GM18858 (cell line): ENCODE measurements around the gene SRPX2.

ENCODE experiments used
- ATAC-seq: cut with Tn5 transposase; IDR thresholded peaks from one replicate; pipeline ENCODE4 v1.9.1; 2021; ENCODE audit not compliant: unreplicated experiment

The SRPX2 gene, protein sequence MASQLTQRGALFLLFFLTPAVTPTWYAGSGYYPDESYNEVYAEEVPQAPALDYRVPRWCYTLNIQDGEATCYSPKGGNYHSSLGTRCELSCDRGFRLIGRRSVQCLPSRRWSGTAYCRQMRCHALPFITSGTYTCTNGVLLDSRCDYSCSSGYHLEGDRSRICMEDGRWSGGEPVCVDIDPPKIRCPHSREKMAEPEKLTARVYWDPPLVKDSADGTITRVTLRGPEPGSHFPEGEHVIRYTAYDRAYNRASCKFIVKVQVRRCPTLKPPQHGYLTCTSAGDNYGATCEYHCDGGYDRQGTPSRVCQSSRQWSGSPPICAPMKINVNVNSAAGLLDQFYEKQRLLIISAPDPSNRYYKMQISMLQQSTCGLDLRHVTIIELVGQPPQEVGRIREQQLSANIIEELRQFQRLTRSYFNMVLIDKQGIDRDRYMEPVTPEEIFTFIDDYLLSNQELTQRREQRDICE

DNA sequence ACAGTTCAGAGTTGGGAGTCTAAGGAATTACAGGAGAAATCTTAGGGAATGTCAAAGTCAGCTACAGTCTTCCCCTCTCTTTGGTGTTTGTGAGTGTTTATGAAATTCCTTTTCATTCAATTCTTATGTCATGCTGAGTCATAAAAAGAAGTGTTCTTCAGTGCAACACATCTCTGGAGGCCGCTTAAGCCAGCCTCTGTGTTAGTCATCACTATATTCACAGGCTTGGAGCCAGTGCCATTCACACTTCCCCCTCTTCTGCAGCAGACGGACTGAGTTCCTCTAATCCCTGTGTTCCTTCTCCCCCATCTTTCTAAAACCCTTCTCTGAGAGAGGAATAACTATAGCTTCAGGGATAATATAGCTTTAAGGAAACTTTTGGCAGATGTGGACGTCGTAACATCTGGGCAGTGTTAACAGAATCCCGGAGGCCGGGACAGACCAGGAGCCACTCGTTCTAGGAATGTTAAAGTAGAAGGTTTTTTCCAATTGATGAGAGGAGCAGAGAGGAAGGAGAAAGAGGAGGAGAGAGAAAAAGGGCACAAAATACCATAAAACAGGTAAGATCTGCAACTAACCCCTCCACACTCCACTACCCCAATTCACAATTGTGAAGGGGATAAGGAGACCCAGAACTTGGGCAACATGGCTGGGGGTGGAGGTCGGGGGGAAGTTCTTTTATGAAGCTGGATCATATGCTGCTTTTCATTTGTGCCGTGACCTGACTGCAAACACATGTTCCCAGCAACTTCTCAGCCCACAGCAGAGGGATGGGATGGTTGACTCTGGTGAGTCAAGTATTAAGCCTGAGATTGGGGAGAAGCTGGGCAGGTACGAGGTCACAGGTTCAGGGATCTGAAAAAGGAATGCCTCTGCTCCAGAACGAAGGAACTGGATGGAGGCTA, at the start of gene SRPX2:
Gene SRPX2 (plus strand): TSS at position 244 of the 905 bp plus-strand sequence. CDS start 2,124 bp downstream, outside the sequence.
- ATAC-seq: peak; percentile 74

DNA sequence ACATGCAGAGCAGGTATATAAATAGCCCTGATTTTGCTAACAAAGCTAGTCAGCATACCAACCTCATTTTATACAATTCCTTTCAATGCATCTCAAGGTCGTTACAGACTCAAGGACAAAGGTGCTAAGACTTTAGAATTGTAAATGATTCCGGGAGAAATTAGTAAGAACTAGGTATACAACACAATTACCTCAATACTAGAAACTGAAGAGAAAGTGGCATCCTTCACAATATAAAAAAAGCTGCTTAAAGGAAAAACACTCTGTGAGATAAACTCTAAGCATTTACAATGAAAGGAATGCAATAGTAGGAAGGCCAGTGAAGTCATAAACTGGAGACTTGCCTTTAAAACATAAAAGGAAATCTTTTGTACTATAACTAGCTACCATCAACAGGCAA, 47.4 kb upstream of the SRPX2 start:
- ATAC-seq: no peak

DNA sequence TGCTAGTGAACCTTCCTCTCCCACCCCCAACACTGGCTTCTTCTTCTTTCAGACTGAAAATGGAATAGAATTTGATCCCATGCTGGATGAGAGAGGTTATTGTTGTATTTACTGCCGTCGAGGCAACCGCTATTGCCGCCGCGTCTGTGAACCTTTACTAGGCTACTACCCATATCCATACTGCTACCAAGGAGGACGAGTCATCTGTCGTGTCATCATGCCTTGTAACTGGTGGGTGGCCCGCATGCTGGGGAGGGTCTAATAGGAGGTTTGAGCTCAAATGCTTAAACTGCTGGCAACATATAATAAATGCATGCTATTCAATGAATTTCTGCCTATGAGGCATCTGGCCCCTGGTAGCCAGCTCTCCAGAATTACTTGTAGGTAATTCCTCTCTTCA, 44.5 kb upstream of the SRPX2 start:
- no peak for ATAC-seq

DNA sequence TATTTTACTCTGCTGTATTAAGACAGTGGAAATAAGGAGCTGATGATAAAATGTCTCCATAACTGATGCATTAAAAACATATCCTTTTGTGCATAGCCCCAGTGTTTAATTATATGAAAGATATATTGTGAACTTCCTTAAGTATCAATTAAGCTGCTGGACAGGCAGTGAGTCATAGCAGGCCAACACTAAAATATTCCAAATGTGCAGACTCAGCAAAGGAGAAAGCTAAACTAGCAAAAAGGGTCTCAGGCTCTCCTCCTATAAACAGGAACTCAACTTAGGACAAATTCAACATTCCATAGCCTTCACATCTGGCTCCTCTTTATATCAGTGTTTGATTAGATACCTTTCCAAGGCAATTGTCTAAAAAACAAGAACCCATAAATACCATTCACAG, 43.7 kb upstream of the SRPX2 start:
- no peak for ATAC-seq

DNA sequence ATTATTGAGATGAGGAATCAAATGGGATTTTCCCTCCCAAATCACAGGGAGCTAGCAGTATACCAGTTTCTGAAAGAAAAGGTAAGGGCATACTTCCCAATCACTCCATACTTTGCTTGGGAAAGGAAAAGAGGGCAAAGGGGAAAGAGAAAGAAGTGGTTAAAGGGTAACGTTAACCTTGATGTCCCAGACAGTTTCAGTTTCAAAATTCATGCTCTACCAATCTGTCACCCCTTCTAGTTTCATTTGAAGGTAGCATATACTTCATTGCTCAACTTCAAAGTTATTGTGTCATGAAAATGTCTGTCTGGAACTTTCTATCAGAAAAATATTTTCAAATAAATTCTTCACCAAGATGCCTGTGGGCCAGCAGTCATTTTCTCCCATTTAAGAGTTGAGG, 43.2 kb upstream of the SRPX2 start:
- ATAC-seq: peak; percentile 89

DNA sequence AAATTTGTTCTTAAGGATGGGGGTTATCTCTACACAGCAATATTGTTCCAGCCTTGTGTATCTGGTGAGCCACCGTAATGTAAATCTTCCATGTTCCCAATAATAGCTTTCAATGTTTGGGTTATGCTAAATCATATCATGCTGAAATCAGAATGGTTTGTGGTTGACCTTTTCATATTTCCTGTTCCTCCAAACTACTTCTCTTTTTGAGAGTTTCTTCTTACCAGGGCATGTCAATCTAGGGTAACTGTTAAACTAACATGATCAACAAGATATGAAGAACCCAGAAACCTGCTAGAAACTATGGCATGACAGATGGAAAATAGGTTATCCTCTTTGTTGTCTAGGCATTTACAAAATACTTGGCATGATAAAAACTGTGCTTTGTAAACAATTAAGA, 37.2 kb upstream of the SRPX2 start:
- peak; percentile 38 for ATAC-seq

DNA sequence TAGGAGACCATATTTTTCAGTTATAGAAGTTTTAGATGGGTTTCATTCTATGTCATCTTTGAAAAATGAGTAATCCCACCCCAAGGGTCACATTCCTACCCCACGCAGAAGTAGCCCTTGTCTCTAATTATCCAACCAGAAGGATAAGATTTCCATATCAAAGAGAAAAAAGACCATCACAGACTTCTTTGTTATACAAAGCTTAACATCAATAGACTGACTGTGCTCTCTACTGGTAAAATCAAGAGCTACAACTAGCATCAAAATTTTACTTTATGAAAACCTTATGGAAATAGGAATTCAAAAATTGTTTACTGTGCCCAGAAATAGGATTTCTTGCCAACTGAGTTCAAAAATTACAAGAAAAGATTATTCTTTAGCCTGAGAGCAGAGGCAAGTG, 34.4 kb upstream of the SRPX2 start:
- no peak for ATAC-seq

DNA sequence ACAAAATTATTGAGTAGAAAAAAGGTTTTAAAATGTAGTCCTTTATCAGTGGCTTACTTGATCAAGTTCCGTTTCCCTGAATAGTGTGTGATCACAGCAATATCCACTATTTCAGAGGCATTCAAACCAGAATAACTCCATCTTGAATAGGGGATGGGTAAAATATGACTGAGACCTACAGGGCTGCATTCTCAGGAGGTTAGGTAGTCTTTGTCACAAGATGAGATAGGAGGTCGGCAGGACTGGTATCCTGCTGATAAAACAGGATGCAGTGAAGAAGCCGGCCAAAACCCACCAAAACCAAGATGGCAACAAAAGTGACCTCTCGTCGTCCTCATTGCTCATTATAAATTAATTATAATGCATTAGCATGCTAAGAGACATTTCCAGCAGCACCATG, 32.0 kb upstream of the SRPX2 start:
- no peak for ATAC-seq

DNA sequence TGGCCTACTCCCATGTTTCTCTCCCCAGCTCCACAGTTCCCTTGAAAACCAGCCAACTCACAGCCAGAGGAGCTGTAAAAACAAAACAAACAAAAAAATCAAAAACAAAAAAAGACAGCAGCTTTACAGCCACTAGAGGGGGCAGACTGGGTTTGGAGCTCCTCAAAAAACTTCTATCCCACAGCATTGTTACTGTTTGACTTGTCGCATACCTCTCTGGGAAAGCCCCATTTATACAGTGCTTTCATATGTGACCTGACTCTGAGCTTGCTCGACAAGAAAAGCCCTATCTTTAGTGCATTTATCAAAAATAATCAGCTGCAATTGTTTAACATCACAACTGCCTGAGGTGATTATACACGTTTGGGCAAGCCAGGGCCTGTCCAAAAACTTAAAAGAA, 29.0 kb upstream of the SRPX2 start:
- peak; percentile 100 for ATAC-seq

DNA sequence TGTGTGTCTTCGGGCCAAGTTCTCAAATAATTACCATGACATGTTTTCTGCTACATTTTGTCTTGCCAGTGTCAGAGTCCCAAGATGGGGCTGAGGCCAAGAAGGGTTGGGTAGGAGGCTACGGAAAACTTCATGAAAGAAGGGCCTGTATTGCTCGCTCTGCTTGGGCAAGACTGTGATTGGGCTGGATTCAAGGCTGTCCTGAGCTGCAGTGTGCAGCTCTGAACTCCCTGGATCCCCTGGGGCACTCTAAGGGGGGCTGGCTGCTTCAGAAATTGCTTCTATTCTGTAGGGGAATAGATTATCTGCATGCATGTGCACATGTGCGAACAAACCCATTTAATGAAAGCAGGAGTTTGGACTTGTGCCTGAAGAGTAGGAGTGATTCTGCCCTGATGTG, 21.0 kb upstream of the SRPX2 start:
- ATAC-seq: no peak

DNA sequence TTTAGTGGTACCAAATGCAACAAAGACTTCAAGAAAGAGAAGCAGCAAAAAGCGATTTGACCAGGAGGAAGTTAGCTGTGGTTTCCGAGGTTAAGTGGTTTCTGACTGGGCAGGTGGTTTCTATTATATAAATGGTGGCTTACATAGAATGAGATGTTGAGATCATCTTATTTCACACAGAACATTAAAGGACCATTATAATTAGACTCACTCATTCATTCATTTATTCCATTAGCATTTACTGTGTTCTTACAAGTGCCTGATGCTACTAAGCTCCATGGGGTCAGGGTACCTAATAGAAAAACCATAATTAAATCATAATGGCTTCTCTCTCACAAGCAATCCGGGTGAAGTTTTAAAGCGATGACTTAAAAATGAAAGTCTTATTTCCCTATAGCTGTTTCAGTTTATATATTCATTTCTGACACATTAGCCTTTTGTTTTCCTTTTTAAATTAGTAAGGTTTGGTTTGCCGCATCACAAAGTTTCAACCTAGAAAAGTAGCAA, 18.0 kb upstream of the SRPX2 start:
- ATAC-seq: peak; percentile 96

DNA sequence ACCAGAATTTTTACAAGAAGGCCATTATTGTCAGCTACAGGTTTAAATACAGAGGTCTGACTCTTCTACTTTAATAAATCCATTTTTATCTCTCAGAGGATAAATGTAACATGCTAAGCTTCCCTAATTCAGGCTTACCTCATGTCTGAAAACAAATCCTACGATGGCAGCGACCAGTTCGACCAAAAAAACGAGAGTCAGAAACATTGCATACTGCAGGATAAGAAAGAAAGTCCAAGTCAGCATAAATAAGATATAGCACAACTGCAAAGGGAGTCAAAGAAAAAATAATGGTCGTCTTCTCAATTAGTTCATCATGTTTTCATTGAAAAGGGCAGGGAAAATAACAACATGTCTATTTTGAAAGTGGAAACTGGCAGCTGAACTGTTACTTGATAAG, 9.0 kb upstream of the SRPX2 start:
- ATAC-seq: no peak

DNA sequence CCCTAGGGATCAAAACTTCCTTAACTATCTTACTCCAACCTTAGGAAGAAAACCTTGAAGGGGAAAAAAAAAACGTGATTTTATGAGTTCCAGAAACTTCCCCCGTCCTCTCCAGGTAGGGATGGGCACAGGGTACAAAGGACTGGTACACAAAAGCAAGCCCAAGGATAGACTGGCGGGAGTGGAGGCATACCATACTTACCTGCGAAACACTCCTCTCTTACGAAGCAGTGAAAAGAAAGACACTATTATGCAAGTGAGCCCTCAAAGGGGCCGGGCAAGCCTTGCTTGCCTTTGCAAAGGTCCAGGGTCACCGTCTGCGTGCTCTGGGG, 8.0 kb upstream of the SRPX2 start:
- no peak for ATAC-seq

DNA sequence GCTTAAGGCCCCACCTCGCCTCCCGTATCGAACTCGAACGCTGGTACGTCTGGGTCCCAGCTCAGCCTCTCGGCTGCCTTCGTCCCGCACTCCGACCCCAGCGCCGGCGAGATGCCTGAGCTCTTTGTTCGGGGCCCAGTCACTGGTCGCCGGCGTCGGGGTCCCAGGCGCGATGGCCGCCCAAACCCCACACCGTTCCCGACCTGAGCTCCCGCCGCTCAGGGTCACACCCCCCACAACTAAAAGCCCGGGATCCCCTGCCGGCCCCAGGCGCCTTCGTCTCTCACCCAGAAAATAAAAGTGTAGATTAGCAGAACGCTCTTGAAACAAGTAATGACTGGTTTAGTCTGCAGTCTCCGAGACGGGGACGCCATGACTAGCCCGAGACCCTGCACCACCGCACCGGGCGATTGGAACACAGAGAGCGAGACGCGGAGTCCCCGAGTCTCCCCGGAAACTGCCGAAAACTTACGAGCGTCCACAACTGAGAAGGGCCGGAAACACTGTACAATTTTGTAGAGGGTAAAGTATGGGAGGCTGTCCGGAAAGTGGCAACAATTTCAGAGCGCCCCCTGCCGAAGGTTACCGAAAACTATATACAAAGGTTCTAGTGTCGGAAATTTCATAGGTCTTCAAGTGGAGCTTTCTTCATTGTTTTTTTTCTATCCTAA, 7.5 kb upstream of the SRPX2 start, which contains the start of gene TSPAN6:
Gene TSPAN6 (minus strand): TSS at position 486 of the 671 bp plus-strand sequence. CDS start 112 bp downstream, at position 374.
- peak; percentile 93 for ATAC-seq

DNA sequence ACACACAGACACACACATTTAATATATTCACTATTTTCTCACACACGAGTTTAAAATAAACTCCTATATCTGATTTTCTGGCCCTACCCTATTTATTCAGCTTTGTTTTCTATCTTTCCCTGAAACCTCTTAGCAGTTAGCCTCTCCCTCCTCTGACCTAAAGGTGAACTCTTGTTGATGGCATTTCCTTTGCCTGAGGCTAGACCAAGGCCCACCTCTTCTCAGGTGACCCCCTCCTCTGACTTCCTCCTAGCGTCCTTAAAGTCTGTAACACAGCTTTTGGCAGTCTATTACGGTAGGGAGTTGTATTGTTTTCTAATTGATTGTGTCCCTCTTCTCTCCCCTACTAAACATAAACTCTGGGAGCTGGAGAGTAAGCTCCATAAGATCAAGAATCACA, 1.7 kb upstream of the SRPX2 start:
- no peak for ATAC-seq

DNA sequence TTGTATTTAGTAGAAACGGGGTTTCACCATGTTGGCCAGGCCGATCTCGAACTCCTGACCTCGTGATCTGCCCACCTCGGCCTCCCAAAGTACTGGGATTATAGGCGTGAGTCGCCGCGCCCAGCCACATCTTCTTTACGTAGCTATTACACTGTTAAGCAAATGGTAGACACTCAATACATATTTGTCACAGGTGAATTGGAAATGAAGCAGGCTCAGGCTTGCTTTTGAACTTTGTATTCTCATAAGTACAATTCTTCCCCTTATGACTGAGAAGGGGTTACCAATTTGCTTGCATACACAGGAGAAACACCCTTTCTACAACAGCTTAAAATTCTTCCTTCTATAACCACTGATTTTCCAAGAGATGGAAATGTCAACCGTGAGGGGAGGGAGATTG, 787 bp upstream of the SRPX2 start:
- ATAC-seq: no peak

DNA sequence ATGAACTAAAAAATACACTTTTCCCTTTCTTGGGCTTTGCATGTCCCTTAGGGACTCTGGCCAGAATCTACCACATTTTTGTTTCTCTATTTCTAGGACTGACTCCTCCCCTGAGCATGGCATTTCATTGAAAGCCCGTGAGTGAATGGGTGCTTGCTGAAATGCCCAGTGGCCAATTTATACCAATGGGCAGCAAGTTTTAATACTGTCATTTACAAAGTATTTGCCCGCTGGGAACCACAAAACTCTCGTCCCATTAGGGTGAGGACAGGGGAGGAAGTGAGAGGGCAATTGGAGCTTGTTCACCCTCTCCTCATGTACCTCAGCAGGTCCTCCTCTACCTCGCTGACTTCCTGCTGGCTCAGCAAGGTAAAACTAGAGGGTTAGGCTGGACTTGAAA, 1.1 kb downstream of the SRPX2 start:
- ATAC-seq: no peak

DNA sequence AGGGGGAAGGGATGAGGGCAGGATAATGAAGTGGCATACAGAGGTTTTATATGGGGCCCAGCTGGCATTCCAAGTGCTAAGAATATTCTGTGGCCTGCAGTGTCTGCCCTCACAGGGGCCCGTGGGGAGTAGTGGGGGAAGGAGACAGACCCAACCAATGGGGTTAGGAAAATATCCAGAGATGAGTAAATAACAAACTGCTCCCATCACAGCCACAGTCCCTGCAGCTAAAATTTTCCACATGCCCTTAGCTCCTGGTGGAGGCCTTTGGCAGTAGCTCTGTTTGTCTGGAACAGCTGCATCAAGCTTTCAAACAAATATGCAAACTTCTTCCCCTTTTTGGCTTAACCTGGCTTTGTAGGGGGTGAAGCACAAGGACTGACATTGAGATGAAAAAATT, 3.1 kb downstream of the SRPX2 start:
- ATAC-seq: no peak

DNA sequence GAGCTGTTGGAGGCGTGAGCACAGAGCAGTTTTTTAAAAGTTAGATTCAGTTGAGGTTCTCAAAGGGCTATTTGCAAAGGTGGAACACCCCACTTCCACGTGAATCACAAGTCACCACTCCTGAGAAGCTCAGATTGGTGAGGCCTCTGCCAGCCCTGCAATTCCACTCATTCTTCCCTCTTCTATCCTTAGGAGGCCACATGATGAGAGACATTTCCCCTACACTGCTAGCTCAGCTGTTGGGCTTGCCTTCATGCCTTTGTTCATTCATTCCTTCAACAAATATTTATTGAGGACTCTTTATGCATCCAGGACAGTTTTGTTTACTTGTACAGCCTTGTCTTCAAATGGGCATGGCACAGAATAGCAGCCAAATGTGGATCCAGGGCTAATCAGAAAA, 3.7 kb downstream of the SRPX2 start:
- ATAC-seq: no peak

DNA sequence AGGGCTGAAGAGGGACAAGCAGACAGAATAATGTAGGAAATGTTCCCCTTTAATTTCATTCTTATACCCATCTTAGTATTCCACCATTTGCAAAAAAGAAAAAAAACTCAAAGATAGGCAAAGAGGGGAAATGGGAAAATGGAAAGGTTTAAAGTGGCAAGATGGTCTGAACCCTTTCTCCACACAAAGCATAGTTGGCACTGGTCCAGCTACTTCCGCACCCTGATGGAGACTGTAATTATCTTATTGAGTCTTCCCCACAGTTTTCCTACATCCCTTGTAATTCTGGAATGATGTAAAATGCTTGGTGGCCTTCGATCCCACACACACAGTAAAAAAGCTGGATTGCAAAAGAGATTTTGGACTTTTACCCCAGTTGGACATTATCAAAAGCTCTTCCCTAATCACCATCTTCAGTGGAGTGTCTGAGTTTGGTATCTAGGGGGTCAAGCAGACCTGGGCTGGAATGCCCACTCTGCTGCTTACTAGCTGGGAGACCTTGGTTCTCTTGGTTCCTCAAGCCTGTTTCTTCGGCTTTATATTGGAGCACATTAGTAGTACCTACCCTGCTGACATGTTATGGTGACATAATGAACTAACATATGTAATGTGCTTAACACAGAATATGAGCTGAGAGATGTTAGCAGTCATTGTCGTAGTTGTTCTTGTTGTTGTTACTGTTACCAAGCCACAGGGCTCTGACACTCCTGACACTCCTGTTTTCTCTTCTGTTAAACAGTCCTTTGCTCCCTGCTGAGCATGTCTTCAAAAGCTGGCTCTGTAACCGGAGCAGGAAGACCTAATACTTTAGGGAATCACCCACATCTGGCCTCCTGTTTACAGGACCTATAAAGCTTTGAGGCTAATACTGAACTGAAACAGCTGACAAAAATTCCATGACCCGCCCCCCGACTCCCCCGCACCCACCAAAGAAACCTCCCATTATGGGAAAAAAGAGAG, 4.7 kb downstream of the SRPX2 start:
- ATAC-seq: no peak
